K562 (cell line): ENCODE measurements around the gene PCBP3.

Experiments
- ARHGAP35 ChIP-seq: fragments of 450-650 bp; IDR thresholded peaks from 2 replicates; pipeline ENCODE4 v1.6.1; 2018; ENCODE audit not compliant: partially characterized antibody
- CTCF ChIP-seq, 3 experiments: IDR thresholded peaks in 2 of 3; conservative IDR thresholded peaks in 1 of 3; 2 replicates each; pipeline ENCODE4 v1.5.1; 2011 to 2012; ENCODE audit warnings: low read length in 3 of 3, mild to moderate bottlenecking in 3 of 3, control low read depth in 2 of 3, improper control_type of control experiment in 1 of 3, inconsistent platforms in 1 of 3, low read depth in 1 of 3, mixed read lengths in 1 of 3, moderate library complexity in 1 of 3; ENCODE audit not compliant: insufficient read depth in 2 of 3
- E2F5 ChIP-seq: sonication (generic); formaldehyde crosslinking; IDR thresholded peaks from 2 replicates; pipeline ENCODE4 v1.8.0; 2022; ENCODE audit warnings: mild to moderate bottlenecking, missing genetic modification reagents
- JUND ChIP-seq, 2 experiments: IDR thresholded peaks; 2 replicates in 1 of 2; 3 replicates in 1 of 2; pipeline ENCODE4 v1.6.1; 2011; ENCODE audit warnings: borderline replicate concordance in 2 of 2, low read depth in 2 of 2, low read length in 2 of 2, improper control_type of control experiment in 1 of 2, missing biosample characterization in 1 of 2, missing genetic modification characterization in 1 of 2, missing genetic modification reagents in 1 of 2
- POLR2AphosphoS5 ChIP-seq: IDR thresholded peaks from 2 replicates; pipeline ENCODE4 v1.6.1; 2011; ENCODE audit warnings: mild to moderate bottlenecking, low read depth, low read length, moderate library complexity; ENCODE audit not compliant: control insufficient read depth, insufficient read depth
- TRIM24 ChIP-seq, 2 experiments: fragments of 450-650 bp; IDR thresholded peaks; 2 replicates each; pipeline ENCODE4 v1.6.1; 2016
- ZFP30 ChIP-seq: fragments of 250-450 bp; sonication (Bioruptor Pico); IDR thresholded peaks from 2 replicates; pipeline ENCODE4 v1.8.0; 2022; ENCODE audit warnings: moderate library complexity, mild to moderate bottlenecking, inconsistent platforms, borderline replicate concordance

- no peak for TF ChIP-seq CTCF (IDR thresholded peaks at IDR 0.05 in 2 of 3, conservative IDR thresholded peaks at IDR 0.05 in 1 of 3; ENCODE audit: insufficient read depth in 2 of 3, low read depth in 1 of 3, low read length in 3 of 3)
- no peak for TF ChIP-seq E2F5 (CRISPR knock-in tag)
- no peak for TF ChIP-seq TRIM24 (IDR thresholded peaks at IDR 0.05)
- TF ChIP-seq ARHGAP35, result no peak
- TF ChIP-seq ZFP30, result no peak
- TF ChIP-seq JUND (IDR thresholded peaks at IDR 0.05; ENCODE audit: borderline replicate concordance, low read depth, low read length), result no peak
- TF ChIP-seq JUND (tag; IDR thresholded peaks at IDR 0.05; ENCODE audit: borderline replicate concordance, low read depth, low read length), result no peak
- TF ChIP-seq POLR2AphosphoS5, result no peak
Measured at GRCh38 chr21:45806042-45806441, 162.5 kb downstream of the PCBP3 start.
